ENCODE data around the gene S100A7. TPM values are rescaled to one million over a fixed set of nuclear protein-coding genes. Genes with fewer than 3 reads are reported as not detected.

Gene S100A7
- total and polyA plus RNA-seq, 12 donors: not detected

DNA sequence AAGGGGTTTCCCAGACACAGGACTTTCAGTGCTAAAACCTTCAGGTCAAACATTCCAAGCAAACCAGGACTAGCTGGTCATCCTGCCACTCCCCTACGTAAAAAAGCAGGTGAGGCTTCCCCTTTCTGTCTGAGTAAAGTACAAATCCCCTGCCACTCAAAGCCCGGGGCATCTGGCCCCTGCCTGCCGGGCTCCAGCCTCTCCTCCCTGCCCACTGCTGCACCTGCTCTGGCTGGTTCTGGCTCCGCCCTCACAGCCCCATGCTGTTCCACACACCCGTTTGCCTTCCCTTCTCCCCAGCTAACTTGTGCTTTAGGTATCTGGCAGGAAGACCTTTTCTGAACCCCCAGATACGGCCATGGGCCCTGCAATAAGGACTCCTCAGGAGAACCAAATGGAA, 23.3 kb upstream of the S100A7 start:
- TF ChIP-seq, protein P1, sequence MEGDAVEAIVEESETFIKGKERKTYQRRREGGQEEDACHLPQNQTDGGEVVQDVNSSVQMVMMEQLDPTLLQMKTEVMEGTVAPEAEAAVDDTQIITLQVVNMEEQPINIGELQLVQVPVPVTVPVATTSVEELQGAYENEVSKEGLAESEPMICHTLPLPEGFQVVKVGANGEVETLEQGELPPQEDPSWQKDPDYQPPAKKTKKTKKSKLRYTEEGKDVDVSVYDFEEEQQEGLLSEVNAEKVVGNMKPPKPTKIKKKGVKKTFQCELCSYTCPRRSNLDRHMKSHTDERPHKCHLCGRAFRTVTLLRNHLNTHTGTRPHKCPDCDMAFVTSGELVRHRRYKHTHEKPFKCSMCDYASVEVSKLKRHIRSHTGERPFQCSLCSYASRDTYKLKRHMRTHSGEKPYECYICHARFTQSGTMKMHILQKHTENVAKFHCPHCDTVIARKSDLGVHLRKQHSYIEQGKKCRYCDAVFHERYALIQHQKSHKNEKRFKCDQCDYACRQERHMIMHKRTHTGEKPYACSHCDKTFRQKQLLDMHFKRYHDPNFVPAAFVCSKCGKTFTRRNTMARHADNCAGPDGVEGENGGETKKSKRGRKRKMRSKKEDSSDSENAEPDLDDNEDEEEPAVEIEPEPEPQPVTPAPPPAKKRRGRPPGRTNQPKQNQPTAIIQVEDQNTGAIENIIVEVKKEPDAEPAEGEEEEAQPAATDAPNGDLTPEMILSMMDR (IDR thresholded peaks at IDR 0.05): no peak
- TF ChIP-seq POLR2A (IDR thresholded peaks at IDR 0.05): no peak
- H3K4me1 ChIP-seq (replicated peaks in 1 of 2): peaks cover 0 to 1% of the 10 kb centered on the region in 2 donors
- intact Hi-C loops (cut with DNase I): no loop called here
- H3K4me3 ChIP-seq: no peak overlapping the region
- H3K27me3 ChIP-seq: no peaks in the 10 kb centered on the region
- peak in 1 of 7 donors; percentile 20 for DNase-seq
- no peaks in the 10 kb centered on the region for H3K36me3 ChIP-seq (replicated peaks in 1 of 2)
- no peaks in the 10 kb centered on the region for H3K9me3 ChIP-seq (replicated peaks in 1 of 3)
- 49 to 56% (median 53%) methylated on average over 6 of the region's 6 CpGs for WGBS, 4 donors
- H3K27ac ChIP-seq: no peak overlapping the region

DNA sequence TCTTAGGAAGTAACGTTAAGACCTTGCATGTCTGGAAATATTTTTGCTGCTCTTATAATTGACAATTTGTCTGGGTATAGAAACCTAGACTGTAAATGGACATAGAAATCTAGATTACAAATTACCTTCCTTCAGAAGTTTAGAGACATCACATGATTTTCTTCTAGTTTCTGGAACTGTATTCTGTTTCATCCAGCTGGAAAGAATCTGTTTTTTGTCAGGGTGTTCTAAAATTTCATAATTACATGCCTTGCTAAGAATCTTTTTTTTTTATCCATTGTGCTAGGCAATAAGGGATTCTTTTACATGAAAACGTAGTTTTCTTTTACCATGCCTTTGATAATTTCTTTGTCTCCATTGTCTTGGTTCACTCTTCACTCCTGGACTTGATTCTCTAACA, 20.7 kb upstream of the S100A7 start:
- Histone ChIP-seq H3K27me3 (no peaks in the 10 kb centered on the region), H3K36me3 (replicated peaks in 1 of 2) (no peaks in the 10 kb centered on the region), H3K4me3 (no peak overlapping the region), H3K9me3 (replicated peaks in 1 of 3) (no peaks in the 10 kb centered on the region), H3K27ac (no peak overlapping the region), H3K4me1 (replicated peaks in 1 of 2) (no peaks in the 10 kb centered on the region)
- no peak for DNase-seq
- WGBS, 4 donors: 31 to 36% (median 35%) methylated on average over 2 of the region's 2 CpGs
- intact Hi-C loops (cut with DNase I): no loop called here
- TF ChIP-seq, protein P1 (IDR thresholded peaks at IDR 0.05): no peak
- TF ChIP-seq POLR2A (IDR thresholded peaks at IDR 0.05): no peak

DNA sequence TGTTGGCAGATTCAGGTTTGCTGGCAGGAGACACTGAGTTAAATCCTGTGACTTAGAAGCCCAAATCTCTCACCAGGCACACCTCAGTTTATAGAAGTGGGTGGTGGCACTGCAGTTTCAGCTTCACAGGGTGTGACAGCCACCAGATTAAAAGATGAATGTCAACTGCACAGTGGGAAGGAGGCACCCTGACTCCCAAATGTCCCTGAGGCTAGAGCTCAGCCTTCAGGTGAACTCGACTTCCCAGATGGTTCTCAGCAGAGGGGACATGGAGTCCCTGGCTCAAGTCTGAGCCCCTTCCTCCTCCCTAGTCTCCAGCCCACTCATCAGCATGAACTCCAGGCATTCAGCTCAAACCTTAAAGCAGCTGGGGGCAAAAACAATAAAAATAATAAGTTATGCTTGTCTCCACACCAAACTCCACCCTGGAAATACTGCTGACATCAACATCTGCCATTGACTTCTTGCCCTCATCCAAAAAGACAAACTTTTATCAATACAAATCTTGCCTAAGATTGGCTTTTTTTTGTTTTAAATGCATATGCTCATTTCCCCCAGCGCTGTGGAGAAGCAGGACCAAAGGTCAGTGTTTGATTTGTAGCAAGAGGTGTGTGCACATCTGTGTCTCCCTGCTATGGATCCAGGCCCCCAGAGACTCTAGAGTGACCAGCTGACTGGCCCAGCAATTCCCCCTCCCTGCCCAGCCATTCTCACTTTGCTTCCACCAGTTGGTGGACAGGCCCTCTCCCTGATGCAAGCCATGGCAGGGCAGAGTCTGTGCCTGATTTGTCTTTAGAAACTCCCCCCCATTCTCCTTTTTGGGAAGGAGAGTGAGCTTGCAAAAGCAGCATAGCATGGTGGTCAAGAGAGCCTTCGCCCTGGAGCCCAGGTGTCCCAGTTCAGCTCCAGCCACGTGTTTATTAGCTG, 18.5 kb upstream of the S100A7 start:
- Histone ChIP-seq H3K9me3 (replicated peaks in 1 of 3) (no peaks in the 10 kb centered on the region), H3K4me1 (replicated peaks in 1 of 2) (peaks cover 0 to 6% of the 10 kb centered on the region in 2 donors), H3K36me3 (replicated peaks in 1 of 2) (no peaks in the 10 kb centered on the region), H3K4me3 (no peak overlapping the region), H3K27me3 (no peaks in the 10 kb centered on the region), H3K27ac (no peak overlapping the region)
- no peak for DNase-seq
- 48 to 66% (median 55%) methylated on average over 3 to 4 of the region's 4 CpGs for WGBS, 4 donors
- TF ChIP-seq POLR2A (IDR thresholded peaks at IDR 0.05): no peak
- TF ChIP-seq, protein P1 (IDR thresholded peaks at IDR 0.05): no peak
- intact Hi-C loops (cut with DNase I): no loop called here

DNA sequence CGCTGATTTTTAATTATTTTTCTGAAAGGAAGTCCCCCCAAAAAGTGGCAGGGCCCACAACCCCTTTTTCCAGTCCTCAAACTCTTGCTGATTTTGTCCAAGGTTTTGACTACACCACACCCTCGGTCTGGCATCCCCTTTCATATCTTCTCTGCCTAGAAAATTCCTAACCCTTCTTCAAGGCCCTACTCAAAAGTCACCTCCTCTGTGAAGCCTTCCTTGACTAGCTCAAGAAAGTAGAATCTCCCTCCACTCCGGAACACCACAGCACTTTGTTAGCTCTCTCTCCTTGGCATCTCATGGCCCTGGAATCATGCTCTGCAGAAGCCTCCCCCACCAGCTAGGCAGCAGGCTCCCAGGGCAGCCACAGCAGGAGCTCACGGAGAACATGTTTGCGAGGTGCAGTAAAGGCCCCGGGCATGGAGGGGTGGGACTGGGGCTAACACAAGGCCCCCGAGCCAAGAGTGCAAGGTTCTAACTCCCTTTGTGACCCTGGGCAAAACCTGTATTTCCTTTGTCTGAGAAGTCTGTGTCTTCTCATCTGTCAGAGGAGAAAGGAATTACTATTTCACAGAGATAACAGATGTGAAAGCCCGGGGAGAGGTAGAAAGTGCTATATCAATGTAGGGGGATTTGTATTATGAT, 17.7 kb upstream of the S100A7 start:
- WGBS, 4 donors: 67 to 74% (median 70%) methylated on average over 4 to 8 of the region's 8 CpGs
- H3K36me3 ChIP-seq (replicated peaks in 1 of 2): no peaks in the 10 kb centered on the region

More for the DNA sequence above, 17.7 kb upstream of the S100A7 start:
- TF ChIP-seq, protein P1 (IDR thresholded peaks at IDR 0.05): no peak
- no peak for TF ChIP-seq POLR2A (IDR thresholded peaks at IDR 0.05)
- Histone ChIP-seq H3K9me3 (replicated peaks in 1 of 3) (no peaks in the 10 kb centered on the region), H3K4me1 (replicated peaks in 1 of 2) (peaks cover 0 to 6% of the 10 kb centered on the region in 2 donors), H3K27ac (no peak overlapping the region), H3K27me3 (no peaks in the 10 kb centered on the region), H3K4me3 (no peak overlapping the region)
- intact Hi-C loops (cut with DNase I): no loop called here
- no peak for DNase-seq
